CD4-positive, alpha-beta T cell treated with Interleukin-15 for 1 hour (primary cell): Measurements from ENCODE around the gene ASH1L.
A peak's percentile ranks its signal among the peaks of the same experiment; 100 is the strongest.

Experiments
- DNase-seq: peaks from one replicate; pipeline ENCODE4 v3.0.0-alpha.2; 2020

Gene ASH1L

DNA sequence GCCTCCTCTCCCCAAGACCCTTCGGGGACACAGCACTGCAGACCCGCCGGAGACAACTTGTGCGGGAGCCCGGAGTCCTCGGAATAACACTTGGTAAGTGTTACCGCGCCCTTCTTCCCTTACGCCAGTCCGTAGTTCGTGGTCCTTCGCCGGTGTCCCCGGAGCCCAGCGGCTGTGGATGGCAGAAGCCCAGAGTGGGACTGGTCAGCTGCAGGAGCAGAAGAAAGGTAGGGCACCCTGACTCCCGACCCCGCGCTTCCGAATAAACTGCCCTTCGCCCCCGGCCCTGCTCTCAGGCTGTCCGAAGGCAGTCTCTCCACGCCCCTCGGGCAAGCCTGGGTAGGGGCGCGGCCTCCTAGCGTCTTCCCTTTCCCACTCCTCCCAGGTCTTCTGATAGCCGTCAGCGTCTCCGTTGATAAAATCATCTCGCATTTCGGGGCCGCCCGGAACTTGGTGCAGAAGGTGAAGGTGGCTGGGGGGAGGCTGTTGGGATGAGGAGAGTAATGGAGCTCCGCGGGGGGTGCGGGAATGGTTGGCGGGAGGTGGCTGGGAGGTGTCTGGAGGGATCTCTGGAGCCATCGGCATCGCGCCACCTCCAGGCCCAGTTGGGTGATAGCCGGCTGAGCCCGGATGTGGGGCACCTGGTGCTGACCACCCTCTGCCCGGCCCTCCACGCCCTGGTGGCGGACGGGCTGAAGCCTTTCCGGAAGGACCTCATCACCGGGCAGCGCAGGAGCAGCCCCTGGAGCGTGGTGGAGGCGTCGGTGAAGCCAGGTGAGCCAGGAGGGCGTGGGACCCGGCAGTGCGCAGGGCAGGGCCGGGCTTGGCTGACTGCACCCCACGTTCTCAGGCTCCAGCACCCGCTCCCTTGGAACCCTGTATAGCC lies 237.6 kb downstream of the ASH1L start:
- no peak for DNase-seq

DNA sequence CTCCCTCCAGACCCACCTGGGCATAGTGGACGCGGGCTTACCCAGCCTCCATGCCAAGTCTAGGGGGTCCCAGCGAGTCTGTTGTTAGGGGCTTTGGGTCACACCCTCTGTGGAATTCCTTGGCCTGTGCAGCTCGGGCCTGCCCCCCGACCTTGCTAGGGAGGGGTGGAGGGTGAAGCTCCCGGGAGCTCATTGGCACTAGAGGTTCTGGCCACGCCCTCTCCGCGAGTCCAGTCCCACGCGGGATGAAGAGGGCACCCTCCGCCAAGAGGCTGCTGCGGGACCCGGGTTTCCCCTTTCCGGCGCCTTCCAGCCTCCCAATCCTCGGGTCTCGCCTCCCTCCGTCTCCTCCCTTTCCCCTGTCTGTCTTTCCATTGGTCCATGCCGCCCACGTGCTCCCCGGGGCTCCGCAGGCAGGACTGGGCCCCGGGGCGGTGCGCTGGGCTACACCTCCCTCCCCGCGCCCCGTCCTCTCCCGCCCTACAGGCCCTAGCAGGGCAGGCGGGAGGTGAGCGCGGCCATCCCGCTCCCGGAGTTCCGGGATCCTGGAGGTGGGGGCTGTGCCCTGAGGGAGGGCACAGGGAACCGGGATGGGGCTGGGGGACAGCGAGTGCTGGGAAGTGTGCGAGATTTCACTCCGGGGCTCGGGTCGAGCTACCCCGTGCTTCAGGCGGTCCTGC lies 238.4 kb downstream of the ASH1L start:
- peak; percentile 89 for DNase-seq

DNA sequence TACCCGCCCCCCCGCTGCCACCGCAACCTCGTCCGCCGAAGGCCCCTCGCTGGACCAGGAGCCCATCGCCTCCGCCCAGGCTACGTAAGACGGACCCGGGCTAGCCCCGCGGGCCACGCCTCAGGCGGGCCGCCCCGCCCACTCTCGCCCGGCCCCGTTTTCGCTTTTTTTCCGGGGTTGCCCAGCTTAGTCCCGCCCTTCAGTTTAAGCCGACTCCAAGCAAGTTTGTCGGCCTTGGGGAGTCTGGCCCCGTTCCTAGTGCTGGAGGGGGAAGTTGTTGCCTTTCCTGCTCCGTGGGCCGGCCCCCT lies 238.9 kb downstream of the ASH1L start:
- DNase-seq, result peak; percentile 82

DNA sequence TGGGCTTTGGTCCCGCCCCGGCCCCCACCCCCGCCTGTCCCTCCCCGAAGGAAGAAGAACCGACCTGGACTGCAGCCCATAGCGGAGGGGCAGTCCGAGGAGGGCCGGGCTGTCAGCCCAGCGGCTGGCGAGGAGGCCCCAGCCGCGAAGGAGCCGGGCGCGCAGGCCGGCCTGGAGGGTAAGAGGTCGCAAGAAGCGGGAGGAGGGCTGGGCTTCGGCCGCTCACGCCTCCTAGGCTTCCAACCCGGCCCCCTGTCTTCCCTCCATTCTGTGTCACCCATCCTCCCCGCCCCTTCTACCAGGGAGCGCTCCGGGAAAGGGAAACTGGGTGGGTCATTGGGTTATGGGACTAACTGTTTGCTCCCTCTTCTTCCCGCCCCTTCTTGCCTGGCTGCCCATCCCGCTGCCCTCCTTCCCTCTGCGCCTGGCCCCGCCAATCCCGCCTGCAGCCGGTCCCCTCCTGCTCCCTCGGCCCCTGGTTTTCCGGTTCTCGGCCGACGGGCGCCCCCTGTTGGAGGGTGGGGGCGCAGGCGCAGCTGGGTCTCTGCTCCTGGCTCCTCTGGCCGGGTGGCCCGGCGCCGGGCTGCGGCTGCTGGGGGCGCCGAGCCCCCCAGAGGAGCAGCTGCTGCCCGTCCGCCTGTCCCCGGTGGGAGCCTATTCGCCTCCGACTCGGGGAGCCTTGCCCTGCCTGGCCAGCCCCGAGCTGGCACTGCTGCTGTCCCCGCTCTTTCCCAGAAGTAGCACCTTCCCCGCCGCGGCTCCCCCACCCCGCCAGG lies 239.5 kb downstream of the ASH1L start:
- DNase-seq, result peak; percentile 78

DNA sequence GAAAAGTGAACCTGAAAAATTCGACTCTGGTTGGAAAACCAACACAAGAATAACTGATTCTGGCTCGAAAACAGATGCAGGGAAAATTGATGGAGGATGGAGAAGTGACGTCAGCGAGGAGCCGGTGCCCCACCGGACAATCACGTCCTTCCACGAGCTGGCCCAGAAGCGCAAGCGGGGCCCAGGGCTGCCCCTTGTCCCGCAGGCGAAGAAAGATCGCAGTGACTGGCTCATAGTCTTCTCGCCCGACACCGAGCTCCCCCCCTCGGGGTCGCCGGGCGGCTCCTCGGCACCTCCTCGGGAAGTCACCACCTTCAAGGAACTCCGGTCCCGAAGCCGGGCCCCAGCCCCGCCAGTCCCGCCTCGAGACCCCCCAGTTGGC lies 240.0 kb downstream of the ASH1L start:
- DNase-seq, result no peak

DNA sequence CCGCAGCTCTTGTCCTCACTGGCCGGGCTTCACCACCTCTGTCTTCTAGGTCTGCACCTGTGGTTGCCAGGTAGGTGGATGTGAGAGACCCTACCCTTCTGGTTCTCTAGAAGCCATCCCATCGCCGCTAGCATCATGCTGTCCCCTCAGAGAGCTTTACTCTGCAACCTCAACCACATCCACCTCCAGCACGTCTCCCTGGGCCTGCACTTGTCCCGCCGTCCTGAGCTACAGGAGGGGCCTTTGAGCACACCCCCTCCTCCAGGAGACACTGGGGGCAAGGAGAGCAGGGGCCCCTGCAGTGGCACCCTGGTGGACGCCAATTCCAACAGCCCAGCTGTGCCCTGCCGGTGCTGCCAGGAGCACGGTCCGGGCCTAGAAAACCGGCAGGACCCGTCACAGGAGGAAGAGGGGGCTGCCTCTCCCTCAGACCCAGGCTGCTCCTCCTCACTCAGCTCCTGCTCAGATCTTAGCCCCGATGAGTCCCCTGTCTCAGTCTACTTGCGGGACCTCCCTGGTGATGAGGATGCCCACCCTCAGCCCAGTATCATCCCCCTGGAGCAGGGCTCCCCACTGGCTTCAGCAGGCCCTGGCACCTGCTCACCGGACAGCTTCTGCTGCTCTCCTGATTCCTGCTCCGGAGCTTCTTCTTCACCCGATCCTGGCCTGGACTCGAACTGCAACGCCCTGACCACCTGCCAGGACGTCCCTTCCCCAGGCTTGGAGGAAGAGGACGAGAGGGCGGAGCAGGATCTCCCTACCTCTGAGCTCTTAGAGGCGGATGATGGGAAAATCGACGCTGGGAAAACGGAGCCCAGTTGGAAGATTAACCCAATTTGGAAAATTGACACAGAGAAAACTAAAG lies 240.7 kb downstream of the ASH1L start:
- no peak for DNase-seq

DNA sequence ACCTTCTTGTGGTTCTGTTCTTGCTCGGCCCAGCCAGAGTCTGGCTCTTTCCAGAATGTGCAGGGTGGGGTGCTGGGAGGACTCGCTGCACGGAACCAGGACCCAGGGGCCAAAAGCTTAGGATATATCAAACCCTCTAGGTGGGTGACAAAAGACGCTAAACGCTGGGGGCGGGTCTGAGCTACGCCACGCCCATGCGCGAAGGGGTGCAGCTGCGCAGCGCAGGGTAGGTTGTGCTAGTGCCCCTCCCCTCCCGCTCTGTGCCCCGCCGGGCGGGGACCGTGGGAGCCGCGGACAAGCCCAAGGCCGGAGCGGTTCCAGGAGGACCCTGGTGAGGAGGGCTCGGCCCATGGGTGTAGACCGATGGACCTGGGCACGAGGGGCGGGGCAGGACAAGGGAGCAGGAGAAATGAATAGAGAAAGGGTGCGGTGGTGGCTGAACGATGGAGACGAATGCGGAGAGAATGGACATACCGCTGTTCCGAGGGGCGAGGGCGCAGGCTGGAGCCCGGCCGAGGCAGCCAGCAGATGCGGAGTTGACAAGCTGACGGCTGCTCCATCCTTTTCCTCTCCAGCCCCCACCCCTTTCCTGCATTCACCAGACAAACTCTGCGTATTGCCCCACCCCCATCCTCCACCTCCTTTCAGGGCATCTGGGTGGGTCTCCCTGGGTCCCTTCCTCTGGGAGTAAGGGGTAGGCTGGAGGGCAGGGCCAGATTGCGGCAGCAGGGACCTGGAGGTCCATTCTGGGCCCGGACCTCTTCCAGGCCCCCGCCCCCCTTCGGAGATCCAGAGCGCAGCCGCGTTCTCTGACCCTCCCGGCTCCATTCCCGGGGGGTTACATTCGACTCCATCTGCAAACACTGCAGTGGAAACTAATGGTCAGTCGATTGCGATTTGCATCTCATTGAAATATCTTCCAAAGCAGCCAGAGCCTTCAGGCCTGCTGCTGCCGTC lies 241.7 kb downstream of the ASH1L start, which contains the start of gene RUSC1:
TSS of gene RUSC1 (plus strand) at position 234 of the 957 bp plus-strand sequence. CDS start 880 bp downstream, outside the sequence.
- peak; percentile 78 for DNase-seq

DNA sequence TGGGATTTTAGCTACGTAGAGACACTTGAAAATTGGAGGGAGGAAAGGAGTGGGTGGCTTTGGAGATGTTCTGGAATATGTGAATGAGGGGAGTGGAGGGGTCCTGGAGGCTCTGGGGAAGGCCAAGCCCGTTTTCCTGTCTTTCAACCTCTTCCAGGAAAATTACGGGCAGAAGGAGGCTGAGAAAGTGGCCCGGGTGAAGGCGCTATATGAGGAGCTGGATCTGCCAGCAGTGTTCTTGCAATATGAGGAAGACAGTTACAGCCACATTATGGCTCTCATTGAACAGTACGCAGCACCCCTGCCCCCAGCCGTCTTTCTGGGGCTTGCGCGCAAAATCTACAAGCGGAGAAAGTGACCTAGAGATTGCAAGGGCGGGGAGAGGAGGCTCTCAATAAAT lies 242.4 kb downstream of the ASH1L start:
- DNase-seq, result no peak

DNA sequence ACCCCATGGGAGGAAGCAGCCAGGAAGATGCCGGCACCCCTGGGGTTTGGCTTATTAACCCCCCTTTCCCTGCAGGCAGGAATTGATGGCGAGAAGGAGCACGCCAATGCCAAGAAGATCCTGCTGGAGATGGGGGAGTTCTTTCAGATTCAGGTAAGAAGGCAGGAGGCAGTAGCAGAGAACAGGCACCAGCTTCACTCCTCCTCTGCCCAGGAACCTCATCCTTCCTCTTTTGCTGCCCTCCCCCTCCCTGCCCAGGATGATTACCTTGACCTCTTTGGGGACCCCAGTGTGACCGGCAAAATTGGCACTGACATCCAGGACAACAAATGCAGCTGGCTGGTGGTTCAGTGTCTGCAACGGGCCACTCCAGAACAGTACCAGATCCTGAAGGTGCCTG lies 243.1 kb downstream of the ASH1L start:
- DNase-seq, result no peak

DNA sequence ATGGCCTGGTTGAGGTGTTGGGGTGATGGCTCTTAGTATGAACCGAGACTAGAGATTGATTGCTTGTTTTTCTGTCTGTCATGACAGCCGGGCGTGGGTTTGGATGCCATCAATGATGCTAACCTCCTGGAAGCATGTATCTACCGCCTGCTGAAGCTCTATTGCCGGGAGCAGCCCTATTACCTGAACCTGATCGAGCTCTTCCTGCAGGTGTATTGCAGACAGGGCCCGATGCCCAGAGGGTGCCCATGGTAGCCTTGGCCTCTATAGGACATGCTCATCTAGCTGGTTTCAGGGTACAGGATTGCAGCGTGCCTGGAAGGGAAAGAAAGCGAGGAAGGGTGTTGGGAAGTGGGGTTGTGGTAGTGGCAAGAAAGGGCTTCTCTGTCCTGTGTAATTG lies 244.5 kb downstream of the ASH1L start:
- DNase-seq, result no peak

DNA sequence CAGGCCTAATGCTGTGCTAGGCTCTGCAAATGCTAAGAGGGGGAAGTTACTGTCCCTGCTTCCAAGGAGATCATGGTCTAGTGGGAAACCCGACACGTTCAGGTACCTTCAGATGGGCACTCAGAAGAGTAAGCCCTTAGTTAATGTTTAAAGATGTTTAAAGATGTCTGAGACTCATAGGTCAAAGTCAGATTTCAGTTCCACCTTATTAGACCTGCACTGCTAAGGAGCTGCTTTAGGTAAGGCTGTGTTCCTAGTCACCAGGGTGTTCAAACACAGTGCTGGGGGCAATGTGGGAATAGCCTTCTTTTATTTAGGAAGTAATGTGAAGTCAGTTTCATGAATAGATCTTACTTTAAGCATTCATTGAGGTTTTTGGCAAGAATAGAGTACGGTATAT lies 245.7 kb downstream of the ASH1L start:
- no peak for DNase-seq

DNA sequence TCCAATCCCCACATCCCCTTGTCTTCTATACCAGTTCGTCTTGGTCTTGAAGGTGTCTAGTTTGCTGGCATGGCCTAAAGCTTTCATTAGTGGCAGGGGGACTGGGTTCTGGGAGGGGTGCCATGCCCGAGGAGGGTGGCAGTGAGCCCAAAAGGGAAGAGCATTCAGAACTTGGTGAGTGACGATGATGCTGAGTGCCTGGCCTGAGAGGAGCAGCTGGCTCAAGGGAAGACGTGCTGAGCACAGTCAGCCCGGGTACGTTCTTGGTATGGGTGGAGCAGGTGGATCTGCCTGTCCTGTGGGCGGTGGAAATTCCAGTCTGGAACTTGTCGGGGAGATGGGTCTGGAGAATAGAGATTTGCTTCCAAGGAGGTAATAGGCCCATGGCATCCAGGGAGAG lies 249.3 kb downstream of the ASH1L start:
- no peak for DNase-seq

DNA sequence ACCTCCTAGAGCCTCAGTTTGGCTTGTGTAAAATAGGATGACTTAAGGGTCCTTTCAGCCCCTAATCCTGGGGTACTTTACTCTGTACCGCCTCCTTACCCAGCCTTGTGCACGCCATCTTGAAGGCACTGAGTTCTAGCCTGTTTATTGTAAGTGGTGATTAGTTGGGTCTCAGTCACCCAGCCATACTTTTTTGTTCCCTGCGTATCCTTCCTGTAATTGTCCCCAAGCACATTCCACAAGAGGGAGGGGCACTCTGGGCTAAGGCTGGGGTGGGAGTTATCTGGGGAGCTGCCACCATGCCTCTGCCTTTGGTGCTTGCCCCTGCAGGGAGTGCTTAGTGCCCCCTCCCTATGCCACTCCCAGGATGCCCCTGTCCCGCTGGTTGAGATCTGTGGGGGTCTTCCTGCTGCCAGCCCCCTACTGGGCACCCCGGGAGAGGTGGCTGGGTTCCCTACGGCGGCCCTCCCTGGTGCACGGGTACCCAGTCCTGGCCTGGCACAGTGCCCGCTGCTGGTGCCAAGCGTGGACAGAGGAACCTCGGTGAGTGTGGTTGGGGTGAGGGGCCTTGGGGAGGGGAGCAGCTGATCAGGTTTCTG lies 253.1 kb downstream of the ASH1L start:
- no peak for DNase-seq

DNA sequence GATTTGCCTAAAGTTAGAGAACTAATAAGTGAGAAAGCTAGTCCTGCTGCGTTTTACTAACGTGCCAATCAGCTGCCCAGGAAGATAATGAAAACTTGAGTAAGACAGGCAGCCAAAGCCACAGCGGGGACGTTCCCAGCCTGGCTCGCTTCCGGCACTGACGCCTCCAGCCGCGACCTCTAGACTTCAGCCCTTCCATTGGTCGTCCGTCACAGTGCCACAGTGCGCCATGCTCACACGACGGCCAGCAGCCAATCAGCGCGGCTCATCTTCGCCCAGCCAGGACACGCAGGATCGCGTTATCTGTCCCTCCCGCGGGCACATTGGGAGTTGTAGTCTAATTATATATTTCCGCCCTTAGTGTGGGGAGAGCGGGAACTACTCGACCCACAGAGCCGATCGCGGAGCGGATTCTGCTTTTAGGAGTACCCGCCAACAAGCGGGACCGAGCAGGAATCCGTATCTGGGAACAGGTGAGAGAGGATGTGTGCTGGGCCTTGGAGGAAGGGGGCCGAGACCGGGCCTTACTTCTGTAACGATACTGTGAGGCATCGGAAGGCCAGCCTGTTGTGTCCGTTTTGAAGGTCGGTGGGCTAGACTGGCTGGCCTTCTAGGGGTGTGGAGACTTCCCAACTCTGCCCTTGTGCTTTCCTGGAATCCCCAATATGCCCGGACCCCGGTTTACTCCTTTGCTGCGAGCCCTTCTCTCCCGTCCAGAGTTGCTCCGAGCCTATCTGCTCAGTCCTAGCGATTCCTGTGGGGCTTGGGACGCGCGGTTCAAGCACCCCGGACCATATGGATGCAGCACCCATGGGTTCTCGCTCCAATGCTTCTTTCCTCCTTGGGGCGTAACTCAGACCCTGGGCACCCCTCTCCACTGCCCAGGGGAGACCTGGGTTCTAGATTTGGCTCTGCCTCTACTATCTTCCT lies 253.8 kb downstream of the ASH1L start, which contains the start of gene FDPS:
TSS of gene FDPS (plus strand) at position 374 of the 930 bp plus-strand sequence. CDS start 924 bp downstream, outside the sequence.
- peak; percentile 99 for DNase-seq

DNA sequence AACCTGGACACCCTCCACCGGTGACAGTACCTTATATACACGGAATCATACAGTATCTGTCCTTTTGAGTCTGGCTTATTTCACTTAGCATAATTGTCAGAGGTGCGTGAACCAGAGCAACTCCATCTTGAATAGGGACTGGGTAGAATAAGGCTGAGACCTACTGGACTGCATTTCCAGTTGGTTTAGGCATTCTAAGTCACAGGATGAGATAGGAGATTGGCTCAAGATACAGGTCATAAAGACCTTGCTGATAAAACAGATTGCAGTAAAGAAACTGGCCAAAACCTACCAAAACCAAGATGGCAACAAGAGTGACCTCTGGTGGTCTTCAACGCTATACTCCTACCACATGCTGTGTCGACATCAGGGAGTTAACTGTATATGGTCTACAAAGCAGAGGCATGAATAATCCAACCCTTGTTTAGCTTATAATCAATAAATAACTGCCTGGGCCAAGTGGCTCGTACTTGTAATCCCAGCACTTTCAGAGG lies 255.3 kb downstream of the ASH1L start:
- DNase-seq, result no peak

DNA sequence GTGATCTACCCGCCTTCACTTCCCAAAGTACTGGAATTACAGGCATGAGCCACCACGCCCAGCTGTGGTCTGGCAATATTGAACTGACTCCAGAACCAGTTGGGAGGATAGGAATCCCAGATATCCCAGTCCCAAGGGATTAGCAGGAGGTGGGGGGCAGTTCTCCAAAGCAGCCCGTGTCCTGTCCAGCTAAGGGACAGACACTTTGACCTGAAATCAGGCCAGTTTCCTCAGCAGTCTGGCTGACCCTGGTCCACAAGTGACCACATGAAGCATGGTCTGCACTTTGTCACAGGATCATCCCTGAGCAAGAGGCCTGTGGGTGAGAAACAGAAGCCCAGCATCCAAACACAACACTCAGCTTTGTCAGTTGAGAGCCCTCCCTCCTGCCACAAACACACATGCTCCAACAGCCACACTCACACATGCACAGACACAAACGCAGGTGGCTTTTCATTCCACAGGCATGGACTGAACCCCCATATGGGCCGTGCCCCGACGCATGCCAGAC lies 256.7 kb downstream of the ASH1L start:
- no peak for DNase-seq

DNA sequence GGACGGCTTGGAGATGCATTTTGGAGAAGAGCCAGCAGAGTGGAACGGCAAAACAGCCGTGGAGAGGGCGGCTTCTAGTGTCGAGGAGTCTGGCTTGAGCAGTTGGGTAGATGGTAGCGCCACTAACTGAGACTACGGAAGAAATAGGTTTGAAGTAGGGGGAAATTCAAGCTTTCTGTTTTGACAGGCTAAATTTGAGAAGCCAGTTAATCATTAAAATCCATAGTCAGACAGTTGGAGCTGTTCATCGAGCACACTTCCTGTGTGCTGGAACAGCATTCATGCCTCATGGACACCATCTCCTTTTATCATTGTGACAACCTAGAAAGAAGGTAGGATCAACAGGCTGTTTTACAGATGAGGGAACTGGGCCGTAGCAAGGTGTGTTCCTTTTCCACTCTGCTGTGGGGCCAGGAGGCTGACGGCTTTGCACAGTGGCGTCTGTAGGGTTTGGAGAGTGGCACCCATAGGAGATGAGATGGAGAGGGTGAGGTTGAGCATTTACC lies 258.0 kb downstream of the ASH1L start:
- no peak for DNase-seq

DNA sequence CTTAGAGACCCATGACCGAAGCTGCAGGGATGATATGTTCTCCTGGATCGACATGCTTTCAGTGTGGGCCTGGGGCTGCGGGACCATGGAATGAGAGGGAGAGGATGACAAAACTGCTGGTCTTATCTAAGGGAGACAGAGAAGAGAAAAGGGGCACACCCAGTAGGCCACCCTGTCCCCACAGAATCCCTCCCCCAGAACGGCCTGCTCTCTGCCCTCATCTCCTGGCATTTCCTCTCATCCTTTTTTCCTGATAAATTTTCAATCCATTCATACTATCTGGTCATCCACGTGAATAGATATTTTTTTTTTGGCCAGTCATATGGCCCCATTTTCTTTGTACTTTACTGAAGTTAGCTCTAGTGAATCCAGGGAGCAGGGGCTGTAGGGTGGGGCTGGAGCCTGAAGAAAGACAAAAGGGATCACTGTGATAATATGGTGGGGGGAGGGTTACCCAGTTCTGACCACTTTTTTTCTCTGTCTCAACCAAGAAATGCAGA lies 261.2 kb downstream of the ASH1L start, which contains the start of gene PKLR:
TSS of gene PKLR (minus strand) at position 97 of the 500 bp plus-strand sequence. CDS start at position 54, 43 bp downstream.
- no peak for DNase-seq
